ENCODE results near the gene PRTN3.
"Not testable (repeated sequence)": the region's sequence is repeated elsewhere in the genome, so short reads cannot be mapped to it uniquely, and the experiment has no call there.

Gene PRTN3

DNA sequence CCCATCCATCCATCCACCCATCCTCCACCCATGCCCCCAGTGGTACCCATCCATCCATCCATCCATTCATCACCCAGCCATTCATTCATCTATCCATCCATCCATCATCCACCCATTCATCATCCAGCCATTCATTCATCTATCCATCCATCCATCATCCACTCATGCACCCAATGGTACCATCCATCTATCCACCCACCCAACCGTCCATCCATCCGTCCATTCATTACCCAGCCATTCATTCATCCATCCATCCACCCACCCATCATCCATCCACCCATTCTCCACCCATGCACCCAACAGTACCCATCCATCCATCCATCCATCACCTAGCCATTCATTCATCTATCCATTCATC lies 24.3 kb upstream of the PRTN3 start:
- DNase-seq = no peak

DNA sequence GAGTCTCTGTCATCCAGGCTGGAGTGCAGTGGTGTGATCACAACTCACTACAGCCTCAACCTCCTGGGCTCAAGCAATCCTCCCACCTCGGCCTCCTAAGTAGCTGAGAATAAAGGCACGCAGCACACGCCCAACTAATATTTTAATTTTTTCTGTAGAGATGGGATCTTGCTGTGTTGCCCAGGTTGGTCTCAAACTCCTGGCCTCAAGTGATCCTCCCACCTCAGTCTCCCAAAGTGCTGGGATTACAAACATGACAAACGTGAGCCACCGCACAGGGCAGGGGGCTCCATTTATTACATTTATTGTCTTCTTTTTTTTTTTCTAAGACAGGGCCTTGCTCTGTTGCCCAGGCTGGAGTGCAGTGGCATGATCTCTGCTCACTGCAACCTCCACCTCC lies 20.6 kb upstream of the PRTN3 start:
- not testable (repeated sequence) for DNase-seq

DNA sequence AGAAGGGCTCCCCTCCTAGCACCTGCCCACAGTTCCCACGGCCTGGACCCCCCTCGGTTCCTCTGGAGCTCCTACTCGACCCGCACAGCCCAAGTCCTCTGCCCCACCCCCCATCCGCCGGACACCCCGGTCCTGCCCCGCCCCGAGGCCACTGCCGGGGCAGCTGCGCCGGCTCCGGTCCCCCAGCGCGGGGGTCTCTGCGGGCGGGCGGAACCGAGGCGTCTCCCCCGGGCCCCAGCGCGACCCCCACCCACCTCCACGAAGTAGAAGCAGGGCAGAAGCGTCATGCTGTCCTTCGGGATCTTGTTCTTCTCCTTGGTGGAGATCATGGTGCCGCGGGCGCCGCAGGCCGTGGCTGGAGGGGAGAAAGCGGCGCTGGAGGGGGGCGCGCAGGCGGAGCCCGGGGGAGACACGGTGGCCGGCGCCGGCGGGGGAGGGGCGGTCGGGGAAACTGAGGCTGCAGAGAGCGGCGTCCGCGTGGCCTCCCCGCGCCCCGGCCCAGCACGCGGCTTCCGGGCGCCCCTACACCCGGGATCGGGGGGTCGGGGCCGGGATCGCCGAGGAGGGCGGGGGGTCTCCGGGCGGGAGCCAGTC lies 19.5 kb upstream of the PRTN3 start:
- no peak for DNase-seq

DNA sequence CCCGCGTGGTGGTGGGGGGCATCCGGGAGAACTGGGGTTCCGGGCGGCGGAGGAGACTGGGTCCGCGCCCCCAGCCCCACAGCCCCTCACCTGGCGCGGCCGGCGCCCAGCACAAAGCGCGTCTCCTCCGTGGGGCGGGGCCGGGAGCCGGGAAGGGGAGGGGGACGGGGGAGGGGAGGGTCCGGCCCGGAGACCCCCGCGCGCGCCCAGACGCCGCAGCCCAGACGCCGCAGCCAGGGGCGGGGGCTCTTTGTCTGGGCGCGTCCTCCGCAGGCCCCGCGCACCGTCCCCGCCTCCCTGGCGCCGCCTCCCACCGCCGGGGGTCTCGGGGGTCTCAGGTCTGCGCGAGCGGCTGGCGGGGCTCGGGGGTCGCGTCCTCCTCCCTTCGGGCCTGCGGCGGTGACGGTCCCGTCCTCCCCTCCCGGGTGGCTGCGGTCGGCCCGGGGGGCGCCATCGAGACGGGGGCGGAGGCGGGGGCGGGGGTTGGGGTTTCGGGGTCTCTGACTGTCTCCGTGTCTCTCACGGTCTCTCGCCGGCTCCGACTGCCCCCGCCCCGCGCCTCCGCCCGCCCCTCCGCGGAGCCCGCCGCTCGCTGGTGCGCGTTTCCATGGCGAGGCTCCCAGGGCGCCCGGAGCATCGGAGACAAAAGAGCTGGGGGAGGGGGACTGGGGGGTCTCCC lies 18.8 kb upstream of the PRTN3 start, which contains the start of gene PLPPR3:
Gene PLPPR3 (minus strand): TSS at position 131 of the 679 bp plus-strand sequence. CDS start 396 bp downstream, outside the sequence.
- peak; percentile 35 for DNase-seq

DNA sequence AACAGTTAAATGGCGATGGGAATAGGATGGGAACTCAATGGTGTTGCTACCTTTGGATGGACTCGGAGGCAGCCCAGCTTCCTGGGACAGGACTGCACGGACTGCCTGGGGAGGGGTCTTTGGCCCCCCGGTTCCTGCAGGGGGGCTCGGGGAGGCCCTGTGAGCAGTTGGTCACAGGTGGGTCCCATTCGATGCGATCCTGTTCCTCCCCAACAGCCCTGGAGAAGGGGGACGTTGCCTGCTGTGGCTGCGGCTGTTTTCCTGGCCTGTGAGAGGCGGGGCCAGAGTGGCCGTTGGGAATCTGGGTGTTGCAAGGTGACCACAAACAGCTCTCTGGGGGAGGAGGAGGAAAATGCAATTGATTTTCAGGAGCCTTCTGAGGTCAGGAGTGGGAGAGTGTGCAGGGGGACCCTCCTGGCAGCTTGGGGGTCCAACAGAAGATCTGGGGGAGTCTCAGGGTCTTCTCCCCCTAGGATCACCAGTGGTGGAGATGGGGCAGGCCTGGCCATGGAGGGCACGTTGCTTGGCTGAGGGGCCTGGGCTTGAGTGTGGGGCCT lies 17.2 kb upstream of the PRTN3 start:
- DNase-seq = peak; percentile 61

DNA sequence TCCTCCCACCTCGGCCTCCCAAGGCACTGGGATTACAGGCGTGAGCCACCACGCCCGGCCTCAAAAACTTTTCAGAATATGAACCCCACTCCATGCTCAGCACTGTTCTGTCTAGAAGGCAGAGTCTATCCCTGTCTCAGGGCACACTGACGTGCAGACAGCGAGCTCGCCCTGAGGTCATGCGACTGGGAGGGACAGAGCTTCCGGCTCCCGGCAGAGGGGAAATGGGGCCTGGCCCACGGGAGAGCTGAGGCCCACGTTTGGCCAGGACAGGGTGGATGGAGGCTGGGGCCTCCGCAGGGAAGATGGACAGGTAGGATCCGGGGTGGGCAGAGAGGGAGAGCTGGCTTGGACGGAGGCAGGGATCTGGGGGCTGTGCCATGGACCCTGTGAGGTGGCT lies 15.9 kb upstream of the PRTN3 start:
- peak; percentile 36 for DNase-seq

DNA sequence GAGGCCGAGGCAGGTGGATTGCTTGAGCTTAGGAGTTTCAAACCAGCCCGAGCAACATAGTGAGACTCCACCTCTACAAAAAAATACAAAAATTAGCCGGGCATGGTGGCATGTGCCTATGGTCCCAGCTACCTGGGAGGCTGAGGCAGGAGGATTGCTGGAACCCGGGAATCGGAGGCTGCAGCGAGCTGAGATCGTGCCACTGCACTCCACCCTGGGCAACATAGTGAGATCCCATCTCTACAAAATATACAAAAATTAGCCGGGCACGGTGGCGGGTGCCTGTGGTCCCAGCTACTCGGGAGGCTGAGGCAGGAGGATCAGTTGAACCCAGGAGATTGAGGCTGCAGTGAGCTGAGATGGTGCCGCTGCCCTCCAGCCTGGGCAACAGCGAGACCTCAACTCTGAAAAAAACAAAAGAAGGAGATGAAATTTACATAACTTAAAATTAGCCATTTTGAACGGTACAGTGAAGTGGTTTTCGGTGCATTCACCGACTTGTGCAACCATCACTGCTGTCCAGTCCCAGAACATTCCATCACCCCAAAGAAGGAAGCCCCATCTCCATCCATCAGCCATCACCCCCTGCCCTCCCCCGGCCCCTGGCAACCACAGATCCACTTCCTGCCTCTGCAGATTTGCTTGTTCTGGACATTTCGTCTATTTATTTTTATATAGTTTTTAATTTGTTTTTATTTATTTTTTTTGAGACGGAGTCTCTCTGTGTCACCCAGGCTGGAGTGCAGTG lies 14.7 kb upstream of the PRTN3 start:
- DNase-seq = no peak

DNA sequence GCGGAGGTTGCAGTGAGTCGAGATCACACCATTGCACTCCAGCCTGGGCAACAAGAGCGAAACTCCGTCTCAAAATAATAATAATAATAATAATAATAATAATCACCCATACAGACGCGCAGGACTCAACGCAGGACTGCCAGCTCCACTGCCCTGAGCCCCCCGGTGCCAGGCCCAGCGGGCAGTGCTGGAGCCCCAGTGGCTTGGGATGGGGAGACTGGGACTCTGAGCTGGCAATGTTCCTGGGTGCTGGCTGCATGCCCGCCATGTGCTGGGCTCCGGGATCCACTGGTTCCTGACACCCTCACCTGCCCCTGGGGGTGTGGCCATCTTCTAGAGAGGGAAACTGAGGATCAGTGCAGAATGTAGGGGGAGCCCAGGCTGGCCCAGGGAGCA lies 13.5 kb upstream of the PRTN3 start:
- DNase-seq = no peak

DNA sequence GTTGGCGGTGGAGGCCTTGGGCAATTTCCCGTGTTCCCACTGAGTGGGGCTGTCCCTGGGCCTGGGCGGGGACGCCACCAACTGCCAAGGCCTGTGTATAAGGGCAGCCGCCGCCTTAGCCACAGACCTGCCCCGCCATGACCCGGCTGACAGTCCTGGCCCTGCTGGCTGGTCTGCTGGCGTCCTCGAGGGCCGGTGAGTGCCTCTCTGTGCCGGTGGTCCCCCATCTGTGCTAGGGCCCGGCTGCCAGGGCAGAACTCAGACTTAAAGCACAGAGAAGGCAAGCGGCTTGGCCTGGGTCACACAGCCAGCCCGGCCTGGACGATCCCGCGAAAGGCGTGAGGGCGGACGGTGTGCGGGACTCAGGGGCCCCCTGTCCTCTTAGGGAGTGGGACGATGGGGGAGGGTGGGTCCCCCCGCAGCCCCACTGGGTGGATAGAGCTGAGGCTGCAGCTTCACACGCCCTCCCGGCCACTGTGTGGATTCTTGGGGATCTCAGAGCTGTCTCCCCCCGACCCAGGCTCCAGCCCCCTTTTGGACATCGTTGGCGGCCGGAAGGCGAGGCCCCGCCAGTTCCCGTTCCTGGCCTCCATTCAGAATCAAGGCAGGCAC lies 13.0 kb upstream of the PRTN3 start, which contains the start of gene AZU1:
Gene AZU1 (plus strand): TSS at position 128 of the 612 bp plus-strand sequence. CDS start 10 bp downstream, at position 138.
- DNase-seq = peak; percentile 61

DNA sequence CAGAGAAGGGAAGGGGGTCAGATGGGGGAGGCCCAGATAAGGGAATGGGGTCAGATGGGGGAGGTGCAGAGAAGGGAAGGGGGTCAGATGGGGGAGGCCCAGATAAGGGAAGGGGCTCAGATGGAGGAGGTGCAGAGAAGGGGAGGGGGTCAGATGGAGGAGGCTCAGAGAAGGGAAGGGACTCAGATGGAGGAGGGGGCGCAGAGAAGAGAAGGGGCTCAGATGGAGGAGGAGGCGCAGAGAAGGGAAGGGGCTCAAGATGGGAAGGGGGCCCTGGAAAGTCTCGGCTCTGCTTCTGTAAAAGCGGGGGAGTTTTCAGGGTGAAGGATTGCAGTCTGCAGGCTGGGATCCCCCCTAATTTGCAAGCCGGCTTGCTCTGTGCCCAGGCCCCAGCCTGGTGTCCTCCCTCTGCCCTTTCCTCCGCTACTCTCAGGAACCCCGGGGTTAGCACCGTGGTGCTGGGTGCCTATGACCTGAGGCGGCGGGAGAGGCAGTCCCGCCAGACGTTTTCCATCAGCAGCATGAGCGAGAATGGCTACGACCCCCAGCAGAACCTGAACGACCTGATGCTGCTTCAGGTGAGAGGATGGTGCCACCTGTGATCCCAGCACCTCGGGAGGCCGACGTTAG lies 11.6 kb upstream of the PRTN3 start:
- no peak for DNase-seq

DNA sequence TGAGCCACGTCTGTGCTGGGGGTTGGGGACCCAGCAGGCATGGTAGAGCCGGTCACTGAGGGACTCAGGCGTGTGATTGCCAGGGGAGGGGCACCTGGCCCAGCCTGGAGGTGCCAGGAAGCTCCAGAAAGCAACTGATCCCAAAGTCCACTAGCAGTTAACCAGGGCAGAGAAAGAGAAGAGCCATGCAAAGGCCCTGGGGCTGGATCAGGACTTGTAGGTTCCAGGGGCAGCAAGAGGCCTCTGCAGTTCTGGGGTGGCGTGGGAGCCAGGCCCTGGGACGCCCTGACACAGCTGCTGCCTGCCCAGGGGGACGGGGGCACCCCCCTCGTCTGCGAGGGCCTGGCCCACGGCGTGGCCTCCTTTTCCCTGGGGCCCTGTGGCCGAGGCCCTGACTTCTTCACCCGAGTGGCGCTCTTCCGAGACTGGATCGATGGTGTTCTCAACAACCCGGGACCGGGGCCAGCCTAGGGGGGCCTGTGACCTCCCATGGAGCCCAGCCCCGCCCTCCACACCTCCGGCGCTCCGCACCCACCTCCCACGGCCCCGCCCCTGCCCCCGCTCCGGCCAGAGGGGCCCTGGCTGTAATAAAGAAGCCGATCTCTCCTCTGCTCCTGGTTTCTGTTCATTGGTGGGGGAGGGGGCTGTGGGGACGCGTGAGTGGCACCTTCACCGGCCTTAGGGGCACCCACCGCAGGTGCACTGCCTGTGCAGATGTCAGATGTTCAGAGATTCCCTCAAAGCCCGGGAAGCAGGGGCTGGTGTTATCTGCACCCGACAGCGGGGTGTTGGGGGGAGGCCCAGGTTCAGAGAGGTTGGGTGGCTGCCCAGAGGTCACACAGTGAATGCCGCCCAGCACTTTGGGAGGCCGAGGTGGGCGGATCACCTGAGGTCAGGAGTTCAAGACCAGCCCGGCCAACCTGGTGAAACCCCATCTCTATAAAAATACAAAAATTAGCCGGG lies 9.1 kb upstream of the PRTN3 start:
- DNase-seq = no peak

DNA sequence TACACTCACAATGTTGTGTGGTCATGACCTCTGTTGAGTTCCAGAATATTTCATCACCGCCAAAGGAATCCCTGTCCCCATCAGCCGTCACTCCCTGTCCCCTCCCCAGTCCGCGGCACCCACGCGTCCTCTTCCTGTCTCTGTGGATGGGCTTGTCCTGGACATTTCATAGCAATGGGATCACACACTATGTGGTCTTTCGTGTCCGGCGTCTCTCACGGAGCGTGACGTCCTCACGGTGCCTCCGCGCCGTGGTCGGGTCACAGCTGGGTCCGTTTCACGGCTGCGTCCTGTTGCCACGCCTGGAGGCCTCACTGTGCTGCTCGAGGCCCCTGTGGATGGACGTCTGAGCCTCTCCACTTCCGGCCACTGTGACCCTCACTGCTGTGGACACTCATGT lies 6.6 kb upstream of the PRTN3 start:
- DNase-seq = no peak

DNA sequence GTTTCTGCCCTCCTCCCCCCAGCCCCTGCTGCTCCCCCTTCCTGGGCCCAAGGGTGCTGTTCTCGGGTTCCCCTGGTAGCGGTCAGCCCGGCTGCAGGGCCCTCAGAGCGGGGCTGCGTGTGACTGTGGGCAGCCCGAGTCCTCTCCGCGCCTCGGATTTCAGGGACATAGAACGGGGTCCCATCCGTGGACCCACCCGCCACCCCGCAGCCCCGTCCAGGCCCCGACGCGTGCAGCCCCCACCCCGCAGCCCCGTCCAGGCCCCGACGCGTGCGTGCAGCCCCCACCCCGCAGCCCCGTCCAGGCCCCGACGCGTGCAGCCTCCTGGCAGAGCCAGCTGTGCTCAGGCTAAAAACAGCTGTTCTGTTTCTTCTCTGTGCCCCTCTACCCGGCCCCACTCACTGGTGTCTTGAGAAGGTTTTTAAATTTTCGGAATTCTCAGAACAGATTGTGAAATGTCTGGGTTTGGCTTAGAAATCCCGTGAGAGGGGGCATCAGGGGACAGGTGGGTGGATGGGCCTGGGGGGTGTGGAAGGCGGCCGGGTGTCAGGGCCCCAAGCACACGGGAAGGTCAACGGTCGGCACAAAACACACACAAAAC lies 5.5 kb upstream of the PRTN3 start:
- DNase-seq = peak; percentile 91

DNA sequence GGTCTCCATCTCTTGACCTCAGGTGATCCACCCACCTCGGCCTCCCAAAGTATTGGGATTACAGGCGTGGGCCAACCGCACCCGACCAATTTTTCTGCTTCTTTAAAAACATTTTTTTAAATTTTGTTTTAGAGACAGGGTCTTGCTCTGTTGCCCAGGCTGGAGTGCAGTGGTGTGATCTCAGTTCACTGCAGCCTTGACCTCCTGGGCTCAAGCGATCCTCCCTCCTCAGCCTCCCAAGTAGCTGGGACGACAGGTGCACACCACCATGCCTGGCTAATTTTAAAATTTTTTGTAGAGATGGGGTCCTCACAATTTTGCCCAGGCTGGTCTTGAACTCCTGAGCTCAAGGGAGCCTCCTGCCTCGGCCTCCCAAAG lies 2.0 kb downstream of the PRTN3 start:
- not testable (repeated sequence) for DNase-seq

DNA sequence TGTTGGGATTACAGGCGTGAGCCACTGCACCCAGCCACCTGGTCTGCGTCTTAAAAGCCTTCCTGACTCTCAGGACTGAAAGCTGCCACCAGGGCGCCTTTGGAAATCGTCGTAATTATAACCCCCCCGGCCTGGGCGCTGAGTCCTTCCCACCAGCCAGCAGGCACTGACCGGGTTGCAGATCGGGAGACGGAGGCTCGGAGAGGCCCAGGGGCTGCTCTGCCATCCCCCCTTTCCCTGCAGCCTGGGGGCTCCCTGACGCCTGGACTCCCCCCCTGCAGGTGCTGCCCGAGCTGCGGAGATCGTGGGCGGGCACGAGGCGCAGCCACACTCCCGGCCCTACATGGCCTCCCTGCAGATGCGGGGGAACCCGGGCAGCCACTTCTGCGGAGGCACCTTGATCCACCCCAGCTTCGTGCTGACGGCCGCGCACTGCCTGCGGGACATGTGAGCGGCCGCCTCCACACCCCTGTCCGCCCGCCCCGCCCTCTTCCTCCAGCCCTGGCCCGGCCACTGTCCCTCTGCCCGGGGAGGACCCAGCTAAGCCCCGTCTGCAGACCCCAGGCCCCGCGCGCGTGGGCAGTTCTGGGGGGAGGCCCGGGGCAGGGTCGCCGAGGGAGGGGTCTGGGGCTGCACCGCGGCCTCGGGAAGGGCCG lies 2.5 kb downstream of the PRTN3 start:
- DNase-seq = no peak

DNA sequence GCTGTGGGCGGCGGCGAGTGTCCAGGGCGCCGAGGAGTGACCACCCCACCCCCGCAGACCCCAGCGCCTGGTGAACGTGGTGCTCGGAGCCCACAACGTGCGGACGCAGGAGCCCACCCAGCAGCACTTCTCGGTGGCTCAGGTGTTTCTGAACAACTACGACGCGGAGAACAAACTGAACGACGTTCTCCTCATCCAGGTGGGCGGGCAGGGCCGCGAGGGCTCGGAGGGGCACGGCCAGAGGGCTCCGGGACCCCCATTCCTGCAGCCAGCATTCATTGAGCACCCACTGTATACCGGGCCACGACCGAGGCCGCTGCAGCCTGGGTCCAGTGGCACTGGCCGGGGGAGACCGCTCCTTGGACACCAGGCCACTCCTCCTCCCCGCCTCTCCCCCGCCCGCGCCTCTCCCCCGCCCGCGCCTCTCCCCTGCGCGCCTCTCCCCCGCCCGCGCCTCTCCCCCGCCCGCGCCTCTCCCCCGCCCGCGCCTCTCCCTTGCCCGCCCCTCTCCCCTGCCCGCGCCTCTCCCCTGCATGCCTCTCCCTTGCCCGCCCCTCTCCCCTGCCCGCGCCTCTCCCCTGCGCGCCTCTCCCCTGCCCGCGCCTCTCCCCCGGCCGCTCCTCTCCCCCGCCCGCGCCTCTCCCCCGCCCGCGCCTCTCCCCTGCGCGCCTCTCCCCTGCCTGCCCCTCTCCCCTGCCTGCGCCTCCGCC lies 3.2 kb downstream of the PRTN3 start:
- no peak for DNase-seq

DNA sequence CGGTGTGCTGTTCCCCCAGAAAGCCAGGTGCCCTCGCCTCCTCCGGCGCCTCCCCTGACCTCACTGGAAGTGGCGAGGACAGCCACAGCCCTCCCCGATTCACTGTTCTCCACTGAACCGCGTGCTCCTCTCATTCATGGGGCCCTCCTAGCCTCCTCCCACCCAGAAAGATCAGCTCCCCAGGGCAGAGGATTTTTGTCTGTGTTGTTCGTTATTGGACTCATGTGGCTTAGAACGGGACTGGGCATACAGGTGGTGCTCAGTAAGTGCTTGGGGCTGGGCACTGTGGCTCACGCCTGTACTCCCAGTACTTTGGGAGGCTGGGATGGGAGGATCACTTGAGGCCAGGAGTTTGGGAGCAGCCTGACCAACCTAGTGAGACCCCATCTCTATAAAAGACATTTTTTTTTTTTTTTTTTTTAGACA lies 3.8 kb downstream of the PRTN3 start:
- no peak for DNase-seq

DNA sequence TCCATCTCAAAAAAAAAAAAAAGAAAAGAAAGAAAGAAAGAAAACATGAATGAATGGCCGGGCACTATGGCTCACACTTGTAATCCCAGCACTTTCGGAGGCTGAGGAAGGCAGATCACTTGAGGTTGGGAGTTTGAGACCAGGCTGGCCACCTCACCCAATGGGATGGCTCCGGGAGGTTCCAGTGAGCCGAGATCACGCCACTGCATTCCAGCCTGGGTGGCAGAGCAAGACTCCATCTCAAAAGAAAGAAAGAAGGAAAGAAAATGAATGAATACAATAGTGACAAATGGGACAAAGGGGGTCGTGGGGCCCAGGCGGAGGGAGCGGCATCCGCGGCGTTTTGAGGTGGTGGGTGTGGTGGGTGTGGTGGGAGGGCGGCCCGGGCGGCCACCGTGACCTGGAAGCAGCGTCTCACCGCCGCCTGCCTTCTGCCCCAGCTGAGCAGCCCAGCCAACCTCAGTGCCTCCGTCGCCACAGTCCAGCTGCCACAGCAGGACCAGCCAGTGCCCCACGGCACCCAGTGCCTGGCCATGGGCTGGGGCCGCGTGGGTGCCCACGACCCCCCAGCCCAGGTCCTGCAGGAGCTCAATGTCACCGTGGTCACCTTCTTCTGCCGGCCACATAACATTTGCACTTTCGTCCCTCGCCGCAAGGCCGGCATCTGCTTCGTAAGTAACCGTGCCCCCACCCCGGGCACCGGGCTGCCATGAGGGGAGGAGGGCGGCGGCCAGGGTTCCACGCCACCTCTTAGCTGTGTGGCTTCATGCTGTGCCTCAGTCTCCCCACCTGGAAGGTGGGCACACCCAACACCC lies 5.1 kb downstream of the PRTN3 start:
- no peak for DNase-seq

DNA sequence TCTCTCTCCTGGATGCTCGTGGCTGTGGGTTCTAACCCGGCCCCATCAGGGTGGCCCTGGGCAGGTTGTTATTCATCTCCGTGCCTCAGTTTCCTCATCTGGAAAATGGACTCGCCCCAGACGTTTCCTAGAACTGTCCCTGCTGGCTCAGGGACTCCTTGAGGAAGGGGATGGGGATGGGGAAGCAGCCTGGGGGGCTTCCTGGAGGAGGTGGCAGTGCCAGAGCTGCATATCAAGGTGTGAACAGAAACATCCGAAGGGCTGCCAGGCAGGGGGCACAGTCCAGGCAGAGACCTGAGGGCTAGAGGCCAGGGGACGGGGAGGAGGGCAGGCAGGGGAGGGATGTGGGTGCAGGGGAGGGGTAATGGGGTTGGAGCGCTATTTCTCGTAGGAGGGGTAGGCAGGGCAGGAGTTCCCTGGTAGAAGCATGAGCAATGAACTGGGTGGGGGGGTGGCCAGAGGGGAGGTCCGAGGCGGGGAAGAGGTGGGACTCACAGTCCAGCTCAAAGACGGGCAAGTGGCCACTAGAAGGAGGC lies 7.7 kb downstream of the PRTN3 start:
- peak; percentile 83 for DNase-seq
